ENCODE data around the gene ATP6V1F. TPM values are rescaled to one million over a fixed set of nuclear protein-coding genes. Genes with fewer than 3 reads are reported as not detected.

The ATP6V1F gene, protein sequence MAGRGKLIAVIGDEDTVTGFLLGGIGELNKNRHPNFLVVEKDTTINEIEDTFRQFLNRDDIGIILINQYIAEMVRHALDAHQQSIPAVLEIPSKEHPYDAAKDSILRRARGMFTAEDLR
- 83.6 and 97.0 TPM in 2 replicates for total RNA-seq (2014; rRNA removed; shearing (Covaris generic); ENCODE audit: low replicate concordance)

DNA sequence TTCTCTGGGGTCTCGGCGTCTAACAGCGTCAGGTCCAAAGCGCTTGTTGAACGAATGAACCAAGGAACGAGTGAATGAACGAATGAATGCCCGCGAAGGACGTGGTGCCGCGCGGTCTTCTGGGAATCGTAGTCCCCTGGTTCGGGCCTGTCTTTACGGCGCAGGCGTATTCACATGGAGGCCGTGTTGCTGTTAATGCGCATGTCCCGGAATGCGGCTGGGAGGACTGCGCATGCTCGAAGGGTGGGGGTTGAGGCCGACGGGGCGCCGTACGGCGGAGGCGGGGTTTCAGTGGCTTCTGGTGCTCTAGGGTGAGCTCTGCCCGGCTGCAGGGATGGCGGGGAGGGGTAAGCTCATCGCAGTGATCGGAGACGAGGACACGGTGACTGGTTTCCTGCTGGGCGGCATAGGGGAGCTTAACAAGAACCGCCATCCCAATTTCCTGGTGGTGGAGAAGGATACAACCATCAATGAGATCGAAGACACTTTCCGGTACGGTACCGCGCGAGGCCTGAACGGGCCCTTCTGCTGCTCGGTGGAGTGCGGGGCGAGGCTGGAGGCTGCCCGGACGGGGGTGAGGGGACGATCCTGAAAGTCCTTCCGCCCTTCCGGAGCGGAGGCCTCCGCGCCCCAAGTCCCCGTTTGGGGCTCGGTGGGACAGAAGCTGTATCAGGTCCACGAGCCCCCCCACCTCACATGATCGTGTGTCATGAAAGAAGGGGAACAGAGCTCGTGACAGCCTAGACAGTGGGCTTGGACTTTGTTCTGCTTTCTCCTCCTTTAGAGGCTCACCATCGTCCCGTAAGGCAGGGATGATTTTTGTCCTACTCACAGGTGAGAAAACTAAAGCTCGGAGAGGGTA is at the start of gene ATP6V1F:
Gene ATP6V1F (plus strand): TSS at position 286 of the 862 bp plus-strand sequence. CDS start 49 bp downstream, at position 335.
- peak; percentile 89 for DNase-seq
- 0 out of 2 replicates have a peak, but pooled peaks cover 6% of the 10 kb centered on the region for H3K36me3 ChIP-seq

DNA sequence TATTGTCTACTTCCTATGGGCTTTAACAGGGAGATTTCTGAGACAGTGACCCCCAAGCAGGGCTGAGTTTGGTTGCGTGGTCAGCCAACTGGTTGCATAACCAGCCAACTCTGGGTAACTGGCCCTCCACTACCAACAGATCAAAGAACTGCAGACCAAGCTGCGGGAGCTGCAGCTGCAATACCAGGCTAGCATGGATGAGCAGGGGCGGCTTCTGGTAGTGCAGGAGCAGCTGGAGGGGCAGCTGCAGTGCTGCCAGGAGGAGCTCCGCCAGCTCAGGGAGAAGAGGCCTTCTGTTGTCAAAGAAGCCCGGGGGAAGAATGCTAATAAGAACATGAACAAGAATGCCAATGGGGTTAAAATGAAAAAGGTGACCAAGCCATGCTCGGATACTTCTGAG is 48.2 kb upstream of the ATP6V1F start:
- Histone ChIP-seq H3K27me3 (no peaks in the 10 kb centered on the region), H3K36me3 (no peaks in the 10 kb centered on the region), H3K4me3 (no peak overlapping the region), H3K9me3 (no peaks in the 10 kb centered on the region)
- no peak for DNase-seq

More for the DNA sequence above, at the start of gene ATP6V1F:
- H3K9me3 ChIP-seq = no peaks in the 10 kb centered on the region
- peak within 1 kb of the TSS; percentile 77 for H3K4me3 ChIP-seq
- H3K27me3 ChIP-seq = no peaks in the 10 kb centered on the region

DNA sequence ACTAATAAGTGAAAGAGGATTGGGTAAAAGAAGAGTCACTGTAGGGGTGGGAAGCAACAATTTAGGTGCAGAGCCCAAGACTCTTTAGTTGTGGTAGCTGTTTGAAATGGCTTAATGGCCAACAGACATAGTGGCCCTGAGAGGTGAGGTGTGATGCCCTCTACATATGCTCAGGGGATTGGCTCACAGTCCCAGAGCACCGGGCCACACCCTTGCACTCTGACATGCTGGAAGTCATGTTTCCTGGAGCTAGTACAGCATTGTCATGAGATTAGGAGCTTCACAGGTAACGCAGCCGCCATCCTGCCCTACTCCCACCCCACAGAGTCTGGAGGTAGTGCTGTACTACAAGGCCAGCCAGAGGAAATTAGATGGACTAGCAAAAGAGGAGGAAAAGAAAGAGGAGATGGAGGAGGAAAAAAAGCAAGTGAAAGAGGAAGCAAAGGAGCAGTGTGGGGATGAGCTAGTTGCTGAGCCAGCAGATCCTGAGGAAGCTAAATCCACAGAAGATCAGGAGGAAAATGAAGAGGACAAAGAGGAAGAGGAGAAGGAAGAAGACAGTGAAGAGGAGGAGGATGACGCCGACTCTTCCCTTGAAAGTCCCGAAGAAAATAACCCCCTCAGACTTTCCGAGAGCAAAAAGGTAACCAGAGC is 47.2 kb upstream of the ATP6V1F start:
- Histone ChIP-seq H3K4me3 (no peak overlapping the region), H3K36me3 (no peaks in the 10 kb centered on the region), H3K27me3 (no peaks in the 10 kb centered on the region), H3K9me3 (no peaks in the 10 kb centered on the region)
- DNase-seq = no peak

DNA sequence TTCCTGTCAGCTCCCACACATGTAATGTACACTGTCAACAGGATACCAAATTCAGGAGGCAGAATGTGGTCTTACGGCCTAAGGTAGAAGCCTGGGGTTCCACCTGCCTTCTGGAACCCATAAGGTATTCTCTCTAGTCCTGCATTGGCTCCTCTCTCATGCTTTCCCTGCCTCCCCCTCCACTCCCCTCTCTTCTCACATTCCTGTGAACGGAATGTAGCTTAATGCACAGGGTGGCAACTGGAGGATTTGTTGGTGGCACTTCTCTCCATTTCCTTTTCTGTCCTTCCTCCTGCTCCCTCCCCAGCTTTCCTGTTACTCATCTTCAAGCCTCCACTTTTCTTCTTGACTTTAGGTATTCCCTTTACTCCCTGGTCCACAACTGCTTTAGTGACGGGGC is 44.0 kb upstream of the ATP6V1F start:
- H3K27me3 ChIP-seq = no peaks in the 10 kb centered on the region
- H3K4me3 ChIP-seq = no peak overlapping the region
- DNase-seq = no peak
- H3K9me3 ChIP-seq = no peaks in the 10 kb centered on the region
- H3K36me3 ChIP-seq = no peaks in the 10 kb centered on the region

DNA sequence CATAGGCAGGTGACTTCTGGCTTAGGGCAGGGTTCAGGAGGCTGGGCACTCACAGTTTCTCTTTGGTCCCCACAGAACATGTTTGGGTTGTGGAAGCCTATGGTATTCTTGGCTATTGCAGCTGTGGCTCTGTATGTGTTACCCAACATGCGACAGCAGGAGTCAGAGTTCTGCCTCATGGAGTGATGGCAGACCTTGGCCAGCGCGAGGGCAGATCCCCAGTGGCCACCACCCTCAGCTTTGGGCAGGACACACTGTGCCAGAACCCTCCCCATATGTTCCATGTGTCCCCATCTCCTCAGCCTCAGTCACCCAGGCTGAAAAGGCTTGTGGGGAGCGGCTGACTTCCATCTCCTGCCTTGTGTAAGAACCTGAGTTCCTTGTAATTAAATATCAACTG is 40.9 kb upstream of the ATP6V1F start:
- H3K4me3 ChIP-seq = no peak overlapping the region
- no peaks in the 10 kb centered on the region for H3K27me3 ChIP-seq
- no peak for DNase-seq
- no peaks in the 10 kb centered on the region for H3K9me3 ChIP-seq
- H3K36me3 ChIP-seq = no peaks in the 10 kb centered on the region

DNA sequence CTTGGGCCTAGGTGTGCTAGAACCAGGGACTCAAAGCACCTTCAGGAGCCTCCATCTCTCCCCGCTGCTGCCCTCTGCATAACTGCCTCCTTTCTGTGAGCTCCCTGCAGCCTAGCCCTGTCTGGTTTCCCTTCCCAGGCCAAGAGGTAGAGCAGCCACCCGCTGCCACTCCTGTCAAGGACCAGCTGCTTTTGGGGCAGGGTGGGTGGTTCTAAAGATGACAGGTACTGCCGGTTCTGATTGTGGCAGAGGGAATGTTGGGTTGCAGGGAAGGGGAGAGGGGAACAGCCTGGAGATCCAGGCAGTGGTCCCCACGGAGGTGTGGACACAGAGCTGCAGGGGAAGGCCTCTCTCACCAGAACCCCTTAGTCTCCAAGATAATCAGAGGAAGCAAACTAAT is 36.1 kb upstream of the ATP6V1F start:
- Histone ChIP-seq H3K9me3 (no peaks in the 10 kb centered on the region), H3K27me3 (no peaks in the 10 kb centered on the region), H3K4me3 (no peak overlapping the region), H3K36me3 (peaks cover 3% of the 10 kb centered on the region; the same call in 1 of the 2 replicates)
- DNase-seq = no peak

DNA sequence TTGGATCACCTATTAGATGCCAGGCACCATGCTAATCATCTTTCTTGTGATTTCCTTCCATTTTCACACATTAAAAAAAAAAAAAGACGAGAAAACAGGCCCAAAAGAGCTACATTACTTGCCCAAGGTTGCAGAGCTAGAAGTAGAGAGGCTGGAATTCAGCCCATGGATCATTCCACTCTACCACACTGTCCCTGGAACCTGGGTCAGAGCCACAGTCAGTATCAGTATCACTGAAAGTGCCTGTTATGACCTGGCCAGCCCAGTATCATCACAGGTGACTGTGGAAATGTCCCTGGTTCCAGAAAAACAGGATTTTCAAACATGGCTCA is 35.8 kb upstream of the ATP6V1F start:
- Histone ChIP-seq H3K36me3 (peaks cover 3% of the 10 kb centered on the region; the same call in 1 of the 2 replicates), H3K4me3 (no peak overlapping the region), H3K9me3 (no peaks in the 10 kb centered on the region), H3K27me3 (no peaks in the 10 kb centered on the region)
- DNase-seq = no peak

DNA sequence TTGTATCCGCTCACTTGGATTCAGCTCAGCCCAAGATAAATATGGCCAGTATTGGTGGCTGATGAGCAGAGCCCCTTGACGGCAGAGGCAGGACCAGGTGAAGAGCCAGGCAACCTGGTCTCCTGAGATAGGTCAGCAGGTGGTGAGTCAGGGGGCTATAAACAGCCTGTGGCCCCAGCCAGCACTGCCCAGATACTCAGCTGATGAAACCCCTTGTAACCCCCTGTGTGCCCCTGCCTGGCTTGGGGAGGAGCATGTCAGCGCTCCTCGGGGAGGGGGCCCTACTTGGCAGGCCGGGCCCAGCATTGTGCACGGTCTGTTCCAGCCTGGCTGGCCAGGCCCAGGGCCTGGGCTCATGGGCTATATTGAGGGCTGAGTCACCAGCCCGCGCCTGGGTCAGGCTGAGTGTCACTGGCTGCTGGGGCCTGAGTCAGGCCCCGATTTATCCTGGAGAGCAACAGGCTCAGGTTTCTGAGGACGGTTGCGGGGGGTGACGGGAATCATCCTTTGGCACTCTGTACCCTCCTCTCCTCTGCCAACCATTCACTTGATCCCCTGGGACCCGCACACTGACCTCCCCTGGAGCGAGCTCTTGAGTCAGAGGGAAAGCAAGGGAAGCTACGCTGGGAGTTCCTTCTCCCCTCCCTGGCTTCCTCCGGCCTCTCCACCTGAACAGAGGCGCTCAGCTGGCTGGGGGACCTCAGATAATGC is 35.3 kb upstream of the ATP6V1F start:
- Histone ChIP-seq H3K27me3 (no peaks in the 10 kb centered on the region), H3K4me3 (no peak overlapping the region), H3K36me3 (peaks cover 3% of the 10 kb centered on the region; the same call in 1 of the 2 replicates), H3K9me3 (no peaks in the 10 kb centered on the region)
- DNase-seq = peak; percentile 92

DNA sequence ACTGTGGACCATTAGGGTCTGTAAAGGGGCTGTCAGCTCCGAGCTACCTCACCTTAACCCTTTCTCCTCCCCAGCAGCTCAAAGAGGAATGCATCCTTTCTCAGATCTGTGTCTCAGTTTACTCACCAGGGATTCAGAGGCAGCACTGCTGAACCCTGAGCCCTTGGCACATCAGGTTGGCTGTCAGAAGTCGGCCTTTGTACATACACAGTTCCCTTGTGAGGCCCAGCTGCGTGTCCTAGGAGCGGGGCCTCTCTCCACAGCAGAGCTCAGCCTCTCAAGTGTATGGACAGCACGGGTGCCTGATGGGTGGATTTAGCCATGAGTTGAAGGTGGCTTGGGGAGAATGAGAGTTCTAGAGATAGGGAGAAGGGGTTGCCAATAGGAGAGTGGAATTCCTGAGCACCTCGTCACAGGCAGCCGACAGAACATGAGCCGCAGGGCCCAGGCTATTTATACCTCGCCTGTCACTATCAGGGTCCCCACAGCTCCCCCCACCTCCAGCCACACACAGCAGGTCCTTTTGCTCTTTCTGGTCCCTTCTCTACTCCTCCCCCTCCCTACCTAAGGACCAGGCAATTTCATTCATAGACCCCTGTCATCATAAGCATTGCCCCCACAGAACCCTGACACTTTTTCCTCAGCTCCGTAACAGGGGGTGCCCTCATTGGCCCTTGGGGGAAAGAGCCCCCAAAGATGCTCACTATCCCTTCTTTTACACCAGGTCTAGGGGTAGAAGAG is 34.5 kb upstream of the ATP6V1F start:
- H3K4me3 ChIP-seq = no peak overlapping the region

DNA sequence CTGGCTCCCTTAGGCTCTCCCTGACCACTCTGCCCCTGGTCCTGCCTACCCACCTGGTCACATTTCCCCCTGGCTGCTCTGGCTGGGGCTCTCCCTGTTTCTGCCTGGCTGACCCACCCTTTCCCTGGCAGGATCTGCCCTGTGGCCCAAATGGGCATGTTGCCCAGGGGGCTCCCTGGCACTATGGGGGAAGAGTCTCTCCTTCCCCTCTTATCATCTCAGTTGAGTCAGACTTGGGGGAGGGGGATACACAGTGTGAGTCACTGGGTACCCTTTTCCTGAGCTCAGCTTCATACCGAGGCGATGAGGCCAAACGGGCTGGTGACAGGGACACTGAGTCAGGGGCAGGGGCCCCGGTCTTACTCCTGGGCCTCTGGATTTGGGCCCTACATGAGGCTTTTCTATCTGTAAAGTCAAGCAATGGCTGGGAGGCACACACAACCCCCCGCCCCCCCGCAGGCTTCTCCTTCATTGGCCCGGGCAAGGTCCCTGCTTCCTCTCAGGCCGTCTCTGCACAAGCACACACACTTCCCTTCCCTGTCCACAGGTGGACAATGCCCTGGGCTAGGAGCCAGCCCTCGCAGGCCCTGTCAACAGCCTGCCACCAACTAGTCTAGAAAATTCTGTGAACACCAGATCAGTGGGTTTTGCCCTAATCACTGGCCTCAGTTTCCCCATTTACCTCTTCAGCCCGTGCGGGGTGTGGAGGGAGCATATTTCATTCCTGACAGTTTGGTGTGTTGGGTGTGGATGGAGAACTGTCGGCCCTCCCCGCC is 33.1 kb upstream of the ATP6V1F start:
- Histone ChIP-seq H3K27me3 (no peaks in the 10 kb centered on the region), H3K9me3 (no peaks in the 10 kb centered on the region), H3K4me3 (peak overlapping the region; percentile 75), H3K36me3 (peaks cover 3% of the 10 kb centered on the region)
- peak; percentile 61 for DNase-seq

More for the DNA sequence above, 34.5 kb upstream of the ATP6V1F start:
- Histone ChIP-seq H3K27me3 (no peaks in the 10 kb centered on the region), H3K9me3 (no peaks in the 10 kb centered on the region), H3K36me3 (peaks cover 3% of the 10 kb centered on the region; the same call in 1 of the 2 replicates)
- peak; percentile 49 for DNase-seq

DNA sequence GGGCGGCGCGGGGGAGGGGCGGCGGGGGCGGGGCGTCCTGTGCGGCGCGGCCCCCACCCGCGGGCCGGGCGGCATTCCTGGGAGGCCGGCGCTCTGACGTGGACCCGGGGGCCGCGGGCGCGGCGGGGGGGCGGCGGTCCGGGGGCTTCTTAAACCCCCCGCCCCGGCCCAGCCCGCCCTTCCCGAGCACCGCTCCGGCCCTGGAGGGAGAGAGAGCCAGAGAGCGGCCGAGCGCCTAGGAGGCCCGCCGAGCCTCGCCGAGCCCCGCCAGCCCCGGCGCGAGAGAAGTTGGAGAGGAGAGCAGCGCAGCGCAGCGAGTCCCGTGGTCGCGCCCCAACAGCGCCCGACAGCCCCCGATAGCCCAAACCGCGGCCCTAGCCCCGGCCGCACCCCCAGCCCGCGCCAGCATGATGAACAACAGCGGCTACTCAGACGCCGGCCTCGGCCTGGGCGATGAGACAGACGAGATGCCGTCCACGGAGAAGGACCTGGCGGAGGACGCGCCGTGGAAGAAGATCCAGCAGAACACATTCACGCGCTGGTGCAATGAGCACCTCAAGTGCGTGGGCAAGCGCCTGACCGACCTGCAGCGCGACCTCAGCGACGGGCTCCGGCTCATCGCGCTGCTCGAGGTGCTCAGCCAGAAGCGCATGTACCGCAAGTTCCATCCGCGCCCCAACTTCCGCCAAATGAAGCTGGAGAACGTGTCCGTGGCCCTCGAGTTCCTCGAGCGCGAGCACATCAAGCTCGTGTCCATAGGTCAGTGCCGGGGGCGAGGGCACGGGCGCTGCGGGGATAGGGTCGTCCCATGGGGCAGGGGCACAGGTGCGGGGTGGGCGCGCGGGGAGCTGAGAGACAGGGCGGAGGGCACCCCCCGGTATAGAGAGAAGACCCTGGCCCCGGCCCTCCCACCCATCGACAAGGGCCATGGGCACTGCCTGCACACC is 32.2 kb upstream of the ATP6V1F start, which contains the start of gene FLNC:
Gene FLNC (plus strand): TSS at position 176 of the 947 bp plus-strand sequence. CDS start 232 bp downstream, at position 408.
- Histone ChIP-seq H3K4me3 (peak within 1 kb of the TSS; percentile 75), H3K36me3 (peaks cover 7% of the 10 kb centered on the region), H3K27me3 (no peaks in the 10 kb centered on the region), H3K9me3 (no peaks in the 10 kb centered on the region)
- DNase-seq = peak; percentile 59

DNA sequence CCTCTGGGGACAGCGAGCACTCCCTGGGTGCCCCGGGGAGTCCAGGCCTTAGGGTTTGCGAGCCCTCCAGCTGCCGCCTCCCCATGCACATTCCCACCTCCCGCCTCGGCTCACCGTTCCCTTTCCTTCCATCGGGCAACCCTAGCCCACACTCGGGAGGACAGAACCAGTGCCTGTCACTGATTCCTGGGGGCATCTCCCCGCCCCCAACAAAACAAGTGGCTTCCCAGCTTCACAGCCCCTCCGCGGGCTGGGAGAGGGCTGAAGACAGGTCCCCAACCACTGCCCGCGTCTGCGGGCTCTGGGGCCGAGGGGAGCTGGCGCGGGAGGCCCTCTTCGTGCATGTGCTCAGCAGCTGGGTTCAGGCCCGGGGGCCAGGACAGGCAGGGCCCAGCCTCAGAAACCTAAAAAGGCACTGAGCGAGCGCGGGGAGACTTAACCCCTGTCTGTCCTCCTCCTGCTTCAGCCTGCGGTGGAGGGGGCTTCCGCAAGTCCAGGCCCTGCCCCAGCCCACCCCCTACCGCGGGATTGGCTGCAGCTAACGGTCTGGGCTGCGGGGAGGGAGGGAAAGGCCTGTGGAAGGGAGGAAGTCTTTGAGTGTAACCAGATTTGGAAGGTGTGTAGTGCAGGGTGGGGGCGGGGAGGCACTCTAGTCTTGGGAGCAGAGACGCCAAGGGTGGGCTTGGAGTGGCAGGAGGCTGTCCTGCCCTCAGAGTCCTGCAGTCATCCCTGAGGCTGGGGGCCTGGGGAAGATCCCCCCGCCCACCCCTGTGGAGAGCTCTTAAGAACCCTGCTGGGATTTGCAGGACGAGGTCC is 31.3 kb upstream of the ATP6V1F start:
- no peaks in the 10 kb centered on the region for H3K9me3 ChIP-seq
- H3K27me3 ChIP-seq = no peaks in the 10 kb centered on the region
- H3K4me3 ChIP-seq = peak overlapping the region; percentile 75
- peaks cover 16% of the 10 kb centered on the region for H3K36me3 ChIP-seq
- DNase-seq = peak; percentile 67

DNA sequence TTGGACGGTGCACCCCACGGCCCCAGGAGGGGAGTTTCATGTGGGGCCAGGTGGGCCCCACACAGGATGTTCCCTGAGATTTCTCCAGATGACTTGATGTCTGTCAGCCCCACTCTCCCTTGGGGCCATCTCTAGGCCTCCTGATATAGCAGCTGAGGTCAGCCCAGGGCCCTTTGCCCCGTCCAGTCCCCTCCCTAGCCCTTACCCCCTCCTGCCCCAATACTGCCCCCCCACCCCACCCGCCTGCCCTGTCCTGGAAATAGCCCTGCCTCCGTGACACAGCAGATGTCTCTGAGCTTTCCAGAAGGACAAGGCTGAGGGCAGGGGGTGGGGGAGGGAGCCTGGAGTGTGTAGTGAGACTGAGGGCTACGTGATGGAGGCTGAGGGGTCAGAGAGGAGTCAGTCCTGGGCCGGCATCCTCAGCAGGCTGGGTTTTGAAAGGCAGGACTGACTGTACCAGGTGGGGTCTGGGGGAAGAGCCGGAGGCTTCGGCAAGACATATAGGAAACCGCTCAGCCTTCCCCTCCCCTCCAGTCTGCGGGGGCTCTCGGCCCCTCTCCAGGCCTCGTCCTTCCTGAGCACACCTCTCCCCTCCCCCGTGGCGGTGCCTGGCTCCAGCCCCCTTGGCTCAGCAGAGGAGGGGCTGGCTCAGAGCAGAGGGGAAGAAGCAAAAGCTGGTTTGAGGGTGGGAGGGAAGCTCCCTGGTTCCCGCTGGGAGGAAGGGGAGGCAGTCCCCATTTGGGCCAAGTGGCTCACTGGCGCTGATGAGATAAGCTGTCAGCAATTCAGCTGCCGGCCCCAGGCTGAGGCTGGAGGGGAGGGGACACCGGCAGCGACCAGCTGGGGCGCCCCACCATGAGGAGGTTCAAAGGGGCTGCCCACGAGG is 30.4 kb upstream of the ATP6V1F start:
- Histone ChIP-seq H3K36me3 (peaks cover 21% of the 10 kb centered on the region), H3K27me3 (no peaks in the 10 kb centered on the region), H3K9me3 (no peaks in the 10 kb centered on the region), H3K4me3 (peak overlapping the region; percentile 75)
- peak; percentile 67 for DNase-seq

Measured in MG63 (cell line).